ENCODE data around the gene REG4.

GRCh38 chr1:119787776-119788175, 23.5 kb downstream of the REG4 start:
- TF ChIP-seq CTCF (IDR thresholded peaks at IDR 0.05) (no peak), EP300 (IDR thresholded peaks at IDR 0.05; ENCODE audit: borderline replicate concordance in 1 of 2, low read depth in 1 of 2, low read length in 1 of 2) (no peak), POLR2AphosphoS5 (IDR thresholded peaks at IDR 0.05; ENCODE audit: low read depth, low read length) (no peak), MXI1 (IDR thresholded peaks at IDR 0.05; ENCODE audit: low read depth, low read length) (no peak)

Measured in SK-N-SH (cell line).